HEK293T (cell line): ENCODE measurements around the gene FOCAD.

Source experiments
- CTCF ChIA-PET: fragments of 350-600 bp; formaldehyde crosslinking; extraction: SDS; loops from one replicate; lab custom pipeline; 2021; ENCODE audit warnings: antibody characterized with exemption, inconsistent platforms; lab: Yijun Ruan, JAX
- POLR2A ChIA-PET: fragments of 350-600 bp; formaldehyde crosslinking; extraction: SDS; loops from one replicate; lab custom pipeline; 2020; ENCODE audit warnings: antibody characterized with exemption, inconsistent platforms; lab: Yijun Ruan, JAX
- DNase-seq: peaks from one replicate; pipeline ENCODE4 v3.0.0; 2012; ENCODE audit warnings: mixed read lengths; ENCODE audit errors: extremely low spot score
- ARNT ChIP-seq: fragments of 450-650 bp; IDR thresholded peaks from 2 replicates; pipeline ENCODE4 v1.6.1; 2017; ENCODE audit warnings: mild to moderate bottlenecking
- BHLHE40 ChIP-seq: fragments of 450-650 bp; IDR thresholded peaks from 2 replicates; pipeline ENCODE4 v1.6.1; 2016; ENCODE audit warnings: mild to moderate bottlenecking, moderate library complexity, borderline replicate concordance
- CTBP1 ChIP-seq: fragments of 450-650 bp; IDR thresholded peaks from 2 replicates; pipeline ENCODE4 v1.6.1; 2016; ENCODE audit warnings: borderline replicate concordance
- ELF4 ChIP-seq: fragments of 450-650 bp; IDR thresholded peaks from 2 replicates; pipeline ENCODE4 v1.6.1; 2017; ENCODE audit warnings: antibody characterized with exemption
- FOXA1 ChIP-seq: fragments of 450-650 bp; IDR thresholded peaks from 2 replicates; pipeline ENCODE4 v1.6.1; 2016; ENCODE audit warnings: mild to moderate bottlenecking
- FOXK2 ChIP-seq: fragments of 450-650 bp; IDR thresholded peaks from 2 replicates; pipeline ENCODE4 v1.6.1; 2016; ENCODE audit warnings: mild to moderate bottlenecking
- FOXM1 ChIP-seq: fragments of 450-650 bp; IDR thresholded peaks from 2 replicates; pipeline ENCODE4 v1.6.1; 2017; ENCODE audit warnings: mild to moderate bottlenecking, borderline replicate concordance
- HDGF ChIP-seq: fragments of 450-650 bp; IDR thresholded peaks from 2 replicates; pipeline ENCODE4 v1.6.1; 2017; ENCODE audit warnings: antibody characterized with exemption, borderline replicate concordance
- L3MBTL2 ChIP-seq: fragments of 450-650 bp; conservative IDR thresholded peaks from 2 replicates; pipeline ENCODE4 v1.6.1; 2016; ENCODE audit warnings: mild to moderate bottlenecking
- LEF1 ChIP-seq: fragments of 450-650 bp; IDR thresholded peaks from 2 replicates; pipeline ENCODE4 v1.6.1; 2017; ENCODE audit warnings: mild to moderate bottlenecking, borderline replicate concordance
- NFRKB ChIP-seq: fragments of 450-650 bp; IDR thresholded peaks from 2 replicates; pipeline ENCODE4 v1.6.1; 2016; ENCODE audit warnings: mild to moderate bottlenecking, moderate library complexity
- PKNOX1 ChIP-seq: fragments of 450-650 bp; IDR thresholded peaks from 2 replicates; pipeline ENCODE4 v1.6.1; 2016
- SP1 ChIP-seq: fragments of 450-650 bp; IDR thresholded peaks from 2 replicates; pipeline ENCODE4 v1.6.1; 2017
- SUZ12 ChIP-seq: fragments of 450-650 bp; IDR thresholded peaks from 2 replicates; pipeline ENCODE4 v1.6.1; 2016; ENCODE audit warnings: mild to moderate bottlenecking
- TARDBP ChIP-seq: fragments of 450-650 bp; IDR thresholded peaks from 2 replicates; pipeline ENCODE4 v1.6.1; 2016
- ZNF384 ChIP-seq: fragments of 450-650 bp; IDR thresholded peaks from 2 replicates; pipeline ENCODE4 v1.6.1; 2016

FOCAD gene

GRCh38 chr9:21015129-21015815, 331.2 kb downstream of the FOCAD start:
- no peak for TF ChIP-seq BHLHE40
- TF ChIP-seq LEF1: no peak
- no peak for TF ChIP-seq TARDBP
- no peak for TF ChIP-seq NFRKB
- no peak for TF ChIP-seq ELF4
- no peak for TF ChIP-seq PKNOX1
- TF ChIP-seq CTBP1: no peak
- no peak for TF ChIP-seq FOXM1
- no peak for TF ChIP-seq L3MBTL2
- TF ChIP-seq SUZ12: no peak
- TF ChIP-seq ARNT: no peak
- TF ChIP-seq FOXA1: no peak
- no peak for TF ChIP-seq FOXK2
- no peak for TF ChIP-seq ZNF384
- TF ChIP-seq SP1: no peak
- TF ChIP-seq HDGF: no peak
- ChIA-PET CTCF (interaction anchor here (0.7 kb wide), 1 partner anchor 979 kb away, joined by 3 read pairs; no protein-coding TSS in a partner anchor), POLR2A (no interaction called here)
- no peak for DNase-seq

- DNase-seq: no peak
- no peak for TF ChIP-seq BHLHE40
- TF ChIP-seq LEF1: no peak
- TF ChIP-seq SUZ12: no peak
- TF ChIP-seq ARNT: no peak
- no peak for TF ChIP-seq FOXM1
- TF ChIP-seq CTBP1: no peak
- TF ChIP-seq NFRKB: no peak
- TF ChIP-seq PKNOX1: no peak
- no peak for TF ChIP-seq HDGF
- no peak for TF ChIP-seq TARDBP
- TF ChIP-seq SP1: no peak
- TF ChIP-seq ZNF384: no peak
- TF ChIP-seq FOXA1: no peak
- TF ChIP-seq FOXK2: no peak
- no peak for TF ChIP-seq ELF4
- TF ChIP-seq L3MBTL2: no peak
- CTCF ChIA-PET: interaction anchor here (0.7 kb wide), 1 partner anchor 980 kb away, joined by 3 read pairs; no protein-coding TSS in a partner anchor
- POLR2A ChIA-PET: no interaction called here
Observed at GRCh38 chr9:21015995-21016394, 331.9 kb downstream of the FOCAD start.

GRCh38 chr9:21016701-21017491, 332.8 kb downstream of the FOCAD start:
- CTCF ChIA-PET: no interaction called here
- DNase-seq: no peak
- TF ChIP-seq LEF1 (no peak), TARDBP (no peak), BHLHE40 (no peak), PKNOX1 (no peak), SP1 (no peak), FOXA1 (no peak), ZNF384 (no peak), SUZ12 (no peak), CTBP1 (no peak), FOXK2 (no peak), FOXM1 (no peak), ELF4 (no peak), NFRKB (no peak), L3MBTL2 (no peak), ARNT (no peak), HDGF (no peak)
- POLR2A ChIA-PET: no interaction called here

- no peak for TF ChIP-seq LEF1
- no peak for TF ChIP-seq NFRKB
- TF ChIP-seq L3MBTL2: no peak
- TF ChIP-seq ELF4: no peak
- no peak for TF ChIP-seq CTBP1
- no peak for TF ChIP-seq PKNOX1
- TF ChIP-seq FOXA1: no peak
- TF ChIP-seq BHLHE40: no peak
- TF ChIP-seq FOXK2: no peak
- no peak for TF ChIP-seq TARDBP
- no peak for TF ChIP-seq ARNT
- no peak for TF ChIP-seq HDGF
- TF ChIP-seq SUZ12: no peak
- TF ChIP-seq FOXM1: no peak
- no peak for TF ChIP-seq ZNF384
- no peak for TF ChIP-seq SP1
- CTCF ChIA-PET: no interaction called here
- DNase-seq: no peak
- POLR2A ChIA-PET: no interaction called here
Observed at GRCh38 chr9:21018177-21018576, 334.1 kb downstream of the FOCAD start.
